ENCODE results near the gene RAI1.

DNA sequence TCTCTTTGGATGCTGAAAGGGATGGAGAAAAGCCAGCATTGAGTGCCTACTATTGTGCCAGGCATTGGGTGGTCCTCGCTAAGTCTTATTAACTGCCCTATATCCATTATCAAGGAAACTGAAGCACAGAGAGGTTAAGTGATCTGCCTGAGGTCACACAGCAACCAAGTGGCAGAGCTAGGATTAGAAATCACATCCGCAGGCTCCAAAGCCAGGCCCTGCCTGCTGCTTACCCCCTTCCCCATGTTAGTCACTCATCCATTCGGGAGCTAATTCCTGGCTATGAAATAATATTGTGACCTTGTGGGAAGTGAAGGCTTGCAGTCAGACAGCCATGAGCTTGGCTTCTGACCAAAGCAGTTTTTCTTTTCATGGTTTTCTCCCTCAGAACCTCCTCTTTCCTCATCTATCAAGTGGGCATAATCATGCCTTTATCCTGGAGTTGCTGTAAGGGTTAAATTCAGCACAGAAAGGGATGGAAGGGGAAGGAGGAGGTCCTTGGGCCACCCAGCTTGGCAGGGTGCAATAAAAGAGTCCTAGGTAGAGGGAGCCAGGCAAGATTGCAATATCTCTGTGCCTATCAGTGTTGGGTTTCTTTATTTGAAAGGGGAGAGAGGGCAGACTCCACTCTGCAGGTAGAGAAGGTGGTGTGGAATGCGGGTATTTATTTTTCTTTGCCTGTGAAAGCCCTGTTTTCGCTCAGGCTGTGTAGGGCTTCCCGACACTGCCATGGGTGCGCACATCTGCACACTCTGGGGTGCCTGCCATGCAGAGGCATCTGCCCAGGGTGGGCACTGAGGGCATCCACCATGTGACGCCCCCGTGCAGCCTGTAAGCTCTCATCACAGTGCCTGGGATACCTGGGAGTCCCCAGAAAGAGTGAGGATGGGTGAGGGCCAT is 11.3 kb downstream of the RAI1 start:
- TF ChIP-seq EZH2 (IDR thresholded peaks at IDR 0.05) (no peak), POLR2AphosphoS5 (IDR thresholded peaks at IDR 0.05; ENCODE audit: borderline replicate concordance, low read depth, low read length) (no peak), FOXP2 (optimal IDR thresholded peaks at IDR 0.05; ENCODE audit: control extremely low read depth, extremely low read length, insufficient read depth) (no peak)
